ENCODE results near the gene UCN.

DNA sequence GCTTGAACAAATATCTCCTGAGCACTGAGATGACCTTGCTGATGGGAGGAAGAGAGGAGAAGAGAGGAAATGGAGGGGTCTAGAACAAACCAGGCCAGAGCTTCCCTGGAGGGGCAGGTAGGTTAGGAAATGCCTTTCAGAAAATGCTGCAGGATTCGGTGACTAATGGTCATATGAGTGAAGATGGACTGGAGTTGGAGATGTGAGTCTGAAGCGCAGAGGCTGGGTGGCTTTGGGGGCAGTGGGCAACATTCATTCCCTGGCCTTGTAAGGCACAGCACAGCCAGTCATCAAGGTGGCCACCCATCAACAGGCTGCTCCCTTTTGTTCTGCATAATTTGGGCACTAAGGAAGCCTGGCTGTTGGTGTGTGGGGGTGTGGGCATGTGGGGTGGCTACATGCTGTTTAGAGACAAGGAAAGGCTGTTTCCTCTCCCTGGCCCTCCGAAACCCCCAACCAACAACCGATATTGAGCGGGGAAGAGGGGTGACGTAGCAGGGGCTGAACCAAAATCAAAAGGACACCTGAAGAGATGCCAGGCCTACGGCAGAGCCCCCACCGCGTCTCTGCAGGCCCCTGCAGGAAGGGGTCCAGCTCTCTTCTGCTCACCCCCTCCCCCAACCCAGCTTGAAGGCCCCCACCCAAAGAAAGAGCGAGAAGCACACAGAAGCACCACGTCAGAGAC, 46.9 kb downstream of the UCN start:
- TF ChIP-seq, protein P1, sequence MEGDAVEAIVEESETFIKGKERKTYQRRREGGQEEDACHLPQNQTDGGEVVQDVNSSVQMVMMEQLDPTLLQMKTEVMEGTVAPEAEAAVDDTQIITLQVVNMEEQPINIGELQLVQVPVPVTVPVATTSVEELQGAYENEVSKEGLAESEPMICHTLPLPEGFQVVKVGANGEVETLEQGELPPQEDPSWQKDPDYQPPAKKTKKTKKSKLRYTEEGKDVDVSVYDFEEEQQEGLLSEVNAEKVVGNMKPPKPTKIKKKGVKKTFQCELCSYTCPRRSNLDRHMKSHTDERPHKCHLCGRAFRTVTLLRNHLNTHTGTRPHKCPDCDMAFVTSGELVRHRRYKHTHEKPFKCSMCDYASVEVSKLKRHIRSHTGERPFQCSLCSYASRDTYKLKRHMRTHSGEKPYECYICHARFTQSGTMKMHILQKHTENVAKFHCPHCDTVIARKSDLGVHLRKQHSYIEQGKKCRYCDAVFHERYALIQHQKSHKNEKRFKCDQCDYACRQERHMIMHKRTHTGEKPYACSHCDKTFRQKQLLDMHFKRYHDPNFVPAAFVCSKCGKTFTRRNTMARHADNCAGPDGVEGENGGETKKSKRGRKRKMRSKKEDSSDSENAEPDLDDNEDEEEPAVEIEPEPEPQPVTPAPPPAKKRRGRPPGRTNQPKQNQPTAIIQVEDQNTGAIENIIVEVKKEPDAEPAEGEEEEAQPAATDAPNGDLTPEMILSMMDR (optimal IDR thresholded peaks at IDR 0.05 in 1 of 3, IDR thresholded peaks at IDR 0.05 in 1 of 3, conservative IDR thresholded peaks at IDR 0.05 in 1 of 3; ENCODE audit: extremely low read depth in 1 of 3, insufficient read depth in 2 of 3, low read length in 3 of 3) = no peak
- peak; percentile 18 for TF ChIP-seq EZH2 (IDR thresholded peaks at IDR 0.05; ENCODE audit: low read length)

All from keratinocyte (primary cell).